Retina (tissue), 1 donor: Measurements from ENCODE around the gene TPSD1.

ENCODE experiments used
- DNase-seq: peaks from one replicate; pipeline ENCODE4 v3.0.0-alpha.2; 2016

Gene TPSD1

GRCh38 chr16:1301562-1301961 lies 45.7 kb downstream of the TPSD1 start:
- no peak for DNase-seq

- DNase-seq: no peak
These were observed 50.0 kb downstream of the TPSD1 start for GRCh38 chr16:1305823-1306222.

- DNase-seq: no peak
These were observed 50.5 kb downstream of the TPSD1 start for GRCh38 chr16:1306334-1306733.

DNA sequence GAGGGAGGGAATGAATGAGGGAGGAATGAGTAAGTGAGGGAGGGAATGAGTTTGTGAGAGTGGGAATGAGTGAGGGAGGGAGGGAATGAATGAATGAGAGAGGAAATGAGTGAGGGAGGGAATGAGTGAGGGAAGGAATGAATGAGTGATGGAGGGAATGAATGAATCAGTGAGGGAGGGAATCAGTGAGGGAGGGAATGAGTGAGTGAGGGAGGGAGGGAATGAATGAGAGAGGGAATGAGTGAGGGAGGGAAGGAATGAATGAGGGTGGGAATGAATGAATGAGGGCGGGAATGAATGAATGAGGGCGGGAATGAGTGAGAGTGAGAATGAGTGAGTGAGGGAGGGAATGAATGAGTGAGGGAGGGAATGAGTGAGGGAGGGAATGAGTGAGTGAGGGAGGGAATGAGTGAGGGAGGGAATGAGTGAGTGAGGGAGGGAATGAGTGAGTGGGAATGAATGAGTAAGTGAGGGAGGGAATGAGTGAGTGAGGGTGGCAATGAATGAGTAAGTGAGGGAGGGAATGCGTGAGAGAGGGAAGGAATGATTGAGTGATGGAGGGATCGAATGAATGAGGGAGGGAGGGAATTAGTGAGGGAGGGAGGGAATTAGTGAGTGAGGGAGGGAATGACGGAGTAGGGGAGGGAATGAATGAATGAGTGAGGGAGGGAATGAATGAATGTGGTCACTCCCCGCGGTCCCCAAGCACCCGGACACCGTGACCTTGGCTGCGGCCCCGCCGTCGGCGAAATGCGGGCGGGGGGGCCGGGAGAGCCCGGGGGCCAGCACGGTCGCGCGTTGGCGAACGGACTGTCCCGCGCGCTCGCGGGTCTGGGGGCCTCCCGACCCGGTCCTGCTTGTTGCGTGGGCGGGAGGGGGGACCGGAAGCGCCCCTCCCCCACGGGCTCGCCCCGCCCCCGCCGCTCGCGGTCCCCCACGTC lies 52.4 kb downstream of the TPSD1 start:
- no peak for DNase-seq
